ENCODE measurements around the gene CHST15. TPM values are rescaled to one million over a fixed set of nuclear protein-coding genes. Genes with fewer than 3 reads are reported as not detected.

CHST15 gene
- total and polyA plus RNA-seq, 2 of the 13 experiments (the other 11 are each of a cell fraction or from before 2014, with no cell fraction given), result 1.4 to 94.7 TPM

DNA sequence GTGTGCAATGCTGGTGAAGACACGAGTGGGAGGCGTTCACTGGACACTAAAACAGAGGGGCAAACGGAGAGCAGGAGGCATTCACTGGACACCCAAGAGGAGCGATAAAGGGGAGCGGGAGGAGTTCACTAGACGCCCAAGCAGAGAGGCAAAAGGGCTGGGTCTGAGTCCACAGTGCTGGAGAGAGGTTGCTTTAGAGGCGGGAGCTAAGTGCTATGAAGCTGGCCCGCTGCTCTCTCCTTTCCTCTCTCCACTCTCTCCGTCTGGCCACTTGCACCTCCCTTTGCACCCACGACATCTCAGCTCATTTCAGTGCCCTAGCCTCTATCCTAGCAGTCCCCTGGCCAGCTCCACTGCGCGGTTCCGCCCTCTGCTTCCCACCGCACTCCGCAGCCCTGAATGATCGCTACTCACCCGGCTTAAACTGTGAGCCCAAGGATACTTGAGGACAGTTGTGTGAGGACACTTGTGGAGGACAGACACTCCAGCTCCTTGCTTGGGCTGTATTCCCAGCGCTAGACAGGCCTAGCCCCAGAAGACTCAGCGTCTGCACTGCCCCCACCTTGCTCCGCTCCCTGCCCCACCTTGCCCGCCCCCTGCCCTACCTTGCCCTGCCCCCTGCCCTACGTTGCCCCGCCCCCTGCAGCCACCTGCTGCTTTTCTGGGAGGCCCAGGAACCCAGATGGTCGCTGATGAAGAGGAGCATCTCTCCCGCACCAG is 123.0 kb downstream of the CHST15 start:
- FAIRE-seq (no peak), ATAC-seq (no peak), DNase-seq (ENCODE audit: low spot score) (no peak)
- Histone ChIP-seq H3K27me3 (ENCODE audit: control insufficient read depth in 1 of 2, insufficient read depth in 2 of 2, low read length in 2 of 2) (peaks cover 0 to 6% of the 10 kb centered on the region in 2 experiments; a peak in 1 of 5 replicates), H4K20me1 (ENCODE audit: insufficient read depth, low read length) (no peaks in the 10 kb centered on the region), H3K9ac (ENCODE audit: insufficient read depth, low read depth, low read length) (no peak overlapping the region), H3K27ac (ENCODE audit: extremely low read length, insufficient read depth, low read length) (no peak overlapping the region), H3K36me3 (replicated peaks in 1 of 2; ENCODE audit: control insufficient read depth in 1 of 2, insufficient read depth in 2 of 2, low read length in 2 of 2) (no peaks in the 10 kb centered on the region), H3K9me3 (ENCODE audit: low read length) (peaks cover 5% of the 10 kb centered on the region), H3K4me2 (ENCODE audit: low read depth, low read length) (no peak overlapping the region), H3K4me1 (ENCODE audit: insufficient read depth, low read length) (peaks cover 20% of the 10 kb centered on the region), H2AFZ (ENCODE audit: low read length) (no peak overlapping the region), H3K4me3 (replicated peaks in 1 of 3; ENCODE audit: insufficient read depth in 1 of 3, low read depth in 2 of 3, low read length in 3 of 3) (no peak overlapping the region), H3K79me2 (ENCODE audit: insufficient read depth, low read length) (no peaks in the 10 kb centered on the region)
- in situ Hi-C loops (cut with HindIII; ENCODE audit: extremely low pct_ligation_motif_present, low pct_unique_long_range_greater_than_20kb) (loop anchor here (25.0 kb wide), 1 partner anchor 883 kb away; no protein-coding TSS in a partner anchor), intact Hi-C loops (cut with micrococcal nuclease; ENCODE audit: unreplicated experiment) (no loop called here)
- POLR2A ChIA-PET, result no interaction called here
- 24% methylated on average over 22 of the region's 25 CpGs for WGBS (ENCODE audit: low lambda C conversion rate)
- no peak for TF ChIP-seq NFE2 (CRISPR knock-in tag; IDR thresholded peaks at IDR 0.05)
- TF ChIP-seq, protein P1, sequence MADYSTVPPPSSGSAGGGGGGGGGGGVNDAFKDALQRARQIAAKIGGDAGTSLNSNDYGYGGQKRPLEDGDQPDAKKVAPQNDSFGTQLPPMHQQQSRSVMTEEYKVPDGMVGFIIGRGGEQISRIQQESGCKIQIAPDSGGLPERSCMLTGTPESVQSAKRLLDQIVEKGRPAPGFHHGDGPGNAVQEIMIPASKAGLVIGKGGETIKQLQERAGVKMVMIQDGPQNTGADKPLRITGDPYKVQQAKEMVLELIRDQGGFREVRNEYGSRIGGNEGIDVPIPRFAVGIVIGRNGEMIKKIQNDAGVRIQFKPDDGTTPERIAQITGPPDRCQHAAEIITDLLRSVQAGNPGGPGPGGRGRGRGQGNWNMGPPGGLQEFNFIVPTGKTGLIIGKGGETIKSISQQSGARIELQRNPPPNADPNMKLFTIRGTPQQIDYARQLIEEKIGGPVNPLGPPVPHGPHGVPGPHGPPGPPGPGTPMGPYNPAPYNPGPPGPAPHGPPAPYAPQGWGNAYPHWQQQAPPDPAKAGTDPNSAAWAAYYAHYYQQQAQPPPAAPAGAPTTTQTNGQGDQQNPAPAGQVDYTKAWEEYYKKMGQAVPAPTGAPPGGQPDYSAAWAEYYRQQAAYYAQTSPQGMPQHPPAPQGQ (CRISPR knock-in tag; IDR thresholded peaks at IDR 0.05; ENCODE audit: borderline replicate concordance), result no peak
- no TSS peak for BruUV-seq (replicated peaks)
- CTCF ChIA-PET (ENCODE audit: low intra/inter-chr PET ratio, low total read pairs), result no interaction called here

DNA sequence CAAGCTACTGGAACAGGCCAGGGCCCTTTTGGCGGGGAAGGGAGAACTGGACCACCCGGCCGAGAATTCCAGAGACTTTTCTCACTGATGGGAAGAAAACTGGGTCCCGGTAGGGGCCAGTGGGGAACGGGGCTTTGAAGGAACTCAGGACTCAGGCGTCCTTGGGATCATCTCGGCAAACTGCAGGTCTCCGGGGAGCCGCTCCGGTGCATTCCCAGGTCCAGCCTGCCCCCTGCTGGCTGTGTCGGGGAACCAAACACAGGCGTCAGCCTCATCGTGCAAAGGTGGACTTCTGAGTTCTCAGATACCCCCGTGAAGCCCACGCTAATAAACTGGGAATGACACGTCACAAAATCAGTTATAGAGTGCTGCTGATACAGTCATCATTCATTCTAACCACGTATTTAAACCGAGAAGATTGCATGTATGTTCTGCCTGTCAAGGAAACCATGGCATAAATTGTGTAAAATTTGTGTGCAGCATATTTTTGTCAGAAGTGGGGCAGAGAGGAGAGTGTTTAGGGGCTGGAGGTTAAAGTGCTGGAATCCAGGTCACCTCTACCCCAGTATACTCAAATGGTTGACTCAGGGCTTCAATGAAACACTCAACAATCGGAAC is 125.7 kb downstream of the CHST15 start:
- Histone ChIP-seq H3K79me2 (ENCODE audit: insufficient read depth, low read length) (no peaks in the 10 kb centered on the region), H3K4me1 (ENCODE audit: insufficient read depth, low read length) (peaks cover 20% of the 10 kb centered on the region), H3K4me3 (replicated peaks in 1 of 3; ENCODE audit: insufficient read depth in 1 of 3, low read depth in 2 of 3, low read length in 3 of 3) (no peak overlapping the region), H3K27me3 (ENCODE audit: control insufficient read depth in 1 of 2, insufficient read depth in 2 of 2, low read length in 2 of 2) (peaks cover 0 to 9% of the 10 kb centered on the region in 2 experiments; a peak in 2 of 5 replicates), H3K4me2 (ENCODE audit: low read depth, low read length) (no peak overlapping the region), H3K27ac (ENCODE audit: extremely low read length, insufficient read depth, low read length) (no peak overlapping the region), H4K20me1 (ENCODE audit: insufficient read depth, low read length) (no peaks in the 10 kb centered on the region), H3K9me3 (ENCODE audit: low read length) (no peaks in the 10 kb centered on the region), H3K36me3 (replicated peaks in 1 of 2; ENCODE audit: control insufficient read depth in 1 of 2, insufficient read depth in 2 of 2, low read length in 2 of 2) (no peaks in the 10 kb centered on the region), H2AFZ (ENCODE audit: low read length) (no peak overlapping the region), H3K9ac (ENCODE audit: insufficient read depth, low read depth, low read length) (no peak overlapping the region)
- in situ Hi-C loops (cut with HindIII; ENCODE audit: extremely low pct_ligation_motif_present, low pct_unique_long_range_greater_than_20kb), result loop anchor here (5.0 to 25.0 kb wide), 2 partner anchors 385 to 880 kb away; no protein-coding TSS in a partner anchor
- 5% methylated on average over 16 of the region's 19 CpGs for WGBS (ENCODE audit: low lambda C conversion rate)
- intact Hi-C loops (cut with micrococcal nuclease; ENCODE audit: unreplicated experiment), result loop anchor here (1.0 kb wide), 2 partner anchors 325 to 385 kb away; no protein-coding TSS in a partner anchor
- DNase-seq (ENCODE audit: low spot score) (peak; percentile 33), ATAC-seq (peak; percentile 87), FAIRE-seq (peak; percentile 56)
- ChIA-PET CTCF (ENCODE audit: low intra/inter-chr PET ratio, low total read pairs) (interaction anchor here (1.3 to 4.0 kb wide), 3 partner anchors 325 to 395 kb away, joined by 5 to 64 read pairs (median 10); no protein-coding TSS in a partner anchor), POLR2A (no interaction called here)
- BruUV-seq (replicated peaks), result no TSS peak
- TF ChIP-seq, protein P2, sequence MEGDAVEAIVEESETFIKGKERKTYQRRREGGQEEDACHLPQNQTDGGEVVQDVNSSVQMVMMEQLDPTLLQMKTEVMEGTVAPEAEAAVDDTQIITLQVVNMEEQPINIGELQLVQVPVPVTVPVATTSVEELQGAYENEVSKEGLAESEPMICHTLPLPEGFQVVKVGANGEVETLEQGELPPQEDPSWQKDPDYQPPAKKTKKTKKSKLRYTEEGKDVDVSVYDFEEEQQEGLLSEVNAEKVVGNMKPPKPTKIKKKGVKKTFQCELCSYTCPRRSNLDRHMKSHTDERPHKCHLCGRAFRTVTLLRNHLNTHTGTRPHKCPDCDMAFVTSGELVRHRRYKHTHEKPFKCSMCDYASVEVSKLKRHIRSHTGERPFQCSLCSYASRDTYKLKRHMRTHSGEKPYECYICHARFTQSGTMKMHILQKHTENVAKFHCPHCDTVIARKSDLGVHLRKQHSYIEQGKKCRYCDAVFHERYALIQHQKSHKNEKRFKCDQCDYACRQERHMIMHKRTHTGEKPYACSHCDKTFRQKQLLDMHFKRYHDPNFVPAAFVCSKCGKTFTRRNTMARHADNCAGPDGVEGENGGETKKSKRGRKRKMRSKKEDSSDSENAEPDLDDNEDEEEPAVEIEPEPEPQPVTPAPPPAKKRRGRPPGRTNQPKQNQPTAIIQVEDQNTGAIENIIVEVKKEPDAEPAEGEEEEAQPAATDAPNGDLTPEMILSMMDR (CRISPR knock-in tag; IDR thresholded peaks at IDR 0.05), result peak; percentile 94
- TF ChIP-seq CREB1 (IDR thresholded peaks at IDR 0.05), result peak; percentile 85
- TF ChIP-seq CREB1 (CRISPR knock-in tag; IDR thresholded peaks at IDR 0.05), result no peak
- no peak for TF ChIP-seq PRMT3 (CRISPR knock-in tag; IDR thresholded peaks at IDR 0.05; ENCODE audit: borderline replicate concordance, low read depth)
- TF ChIP-seq ZNF703 (CRISPR knock-in tag; IDR thresholded peaks at IDR 0.05; ENCODE audit: borderline replicate concordance), result no peak
- no peak for TF ChIP-seq TGIF2 (CRISPR knock-in tag; IDR thresholded peaks at IDR 0.05)
- TF ChIP-seq, protein P3, sequence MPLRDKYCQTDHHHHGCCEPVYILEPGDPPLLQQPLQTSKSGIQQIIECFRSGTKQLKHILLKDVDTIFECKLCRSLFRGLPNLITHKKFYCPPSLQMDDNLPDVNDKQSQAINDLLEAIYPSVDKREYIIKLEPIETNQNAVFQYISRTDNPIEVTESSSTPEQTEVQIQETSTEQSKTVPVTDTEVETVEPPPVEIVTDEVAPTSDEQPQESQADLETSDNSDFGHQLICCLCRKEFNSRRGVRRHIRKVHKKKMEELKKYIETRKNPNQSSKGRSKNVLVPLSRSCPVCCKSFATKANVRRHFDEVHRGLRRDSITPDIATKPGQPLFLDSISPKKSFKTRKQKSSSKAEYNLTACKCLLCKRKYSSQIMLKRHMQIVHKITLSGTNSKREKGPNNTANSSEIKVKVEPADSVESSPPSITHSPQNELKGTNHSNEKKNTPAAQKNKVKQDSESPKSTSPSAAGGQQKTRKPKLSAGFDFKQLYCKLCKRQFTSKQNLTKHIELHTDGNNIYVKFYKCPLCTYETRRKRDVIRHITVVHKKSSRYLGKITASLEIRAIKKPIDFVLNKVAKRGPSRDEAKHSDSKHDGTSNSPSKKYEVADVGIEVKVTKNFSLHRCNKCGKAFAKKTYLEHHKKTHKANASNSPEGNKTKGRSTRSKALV (CRISPR knock-in tag; IDR thresholded peaks at IDR 0.05), result no peak
- TF ChIP-seq KDM2A (CRISPR knock-in tag; IDR thresholded peaks at IDR 0.05; ENCODE audit: borderline replicate concordance, low read depth), result peak; percentile 73; the same call in 1 of the 2 replicates
- TF ChIP-seq SMC3 (IDR thresholded peaks at IDR 0.05; ENCODE audit: low read length), result peak; percentile 66

All from HepG2 (cell line).